H9 (cell line): ENCODE data around the gene NPAS3. TPM values are rescaled to one million over a fixed set of nuclear protein-coding genes. Genes with fewer than 3 reads are reported as not detected.

Experiments
- DNase-seq: peaks from one replicate; pipeline ENCODE4 v3.0.0-alpha.2; 2017
- H2AFZ ChIP-seq: one replicate; pipeline ENCODE4 v1.6.1; 2013; ENCODE audit warnings: mild to moderate bottlenecking, low read length, control low read depth, moderate library complexity
- H2AK5ac ChIP-seq: 2 replicates; pipeline ENCODE4 v1.6.1; 2013; ENCODE audit warnings: low read length, control low read depth, mixed read lengths; ENCODE audit not compliant: insufficient read length
- H2BK120ac ChIP-seq: one replicate; pipeline ENCODE4 v1.6.1; 2013; ENCODE audit warnings: low read depth, mild to moderate bottlenecking, low read length, control low read depth, inconsistent platforms; ENCODE audit not compliant: poor library complexity, severe bottlenecking
- H2BK12ac ChIP-seq: 2 replicates; pipeline ENCODE4 v1.6.1; 2013; ENCODE audit warnings: low read length, control low read depth, mixed read lengths, low read depth; ENCODE audit not compliant: insufficient read length
- H2BK15ac ChIP-seq: 2 replicates; pipeline ENCODE4 v1.6.1; 2013; ENCODE audit warnings: low read depth, low read length, control low read depth
- H2BK20ac ChIP-seq: one replicate; pipeline ENCODE4 v1.6.1; 2013; ENCODE audit warnings: low read depth, mild to moderate bottlenecking, low read length, control low read depth, inconsistent platforms; ENCODE audit not compliant: poor library complexity, severe bottlenecking
- H2BK5ac ChIP-seq: 2 replicates; pipeline ENCODE4 v1.6.1; 2013; ENCODE audit warnings: low read length, control low read depth, mixed read lengths; ENCODE audit not compliant: insufficient read length
- H3K14ac ChIP-seq: 2 replicates; pipeline ENCODE4 v1.6.1; 2013; ENCODE audit warnings: low read length, control low read depth; ENCODE audit not compliant: insufficient read depth
- H3K18ac ChIP-seq: 2 replicates; pipeline ENCODE4 v1.6.1; 2013; ENCODE audit warnings: low read depth, mild to moderate bottlenecking, mixed read lengths, low read length, control low read depth; ENCODE audit not compliant: insufficient read length
- H3K23ac ChIP-seq: 2 replicates; pipeline ENCODE4 v1.6.1; 2013; ENCODE audit warnings: low read length, control low read depth, mixed read lengths, low read depth; ENCODE audit not compliant: insufficient read length
- H3K23me2 ChIP-seq: 2 replicates; pipeline ENCODE4 v1.6.1; 2013; ENCODE audit warnings: low read depth, mild to moderate bottlenecking, mixed read lengths, low read length, control low read depth; ENCODE audit not compliant: insufficient read length, poor library complexity, severe bottlenecking
- H3K27ac ChIP-seq: 2 replicates; pipeline ENCODE4 v1.5.1; 2013; ENCODE audit warnings: low read length, control low read depth, mixed read lengths, low read depth; ENCODE audit not compliant: insufficient read length
- H3K27me3 ChIP-seq: 2 replicates; pipeline ENCODE4 v1.6.1; 2013; ENCODE audit warnings: low read length, control low read depth, inconsistent platforms; ENCODE audit not compliant: insufficient read depth
- H3K4ac ChIP-seq: 2 replicates; pipeline ENCODE4 v1.6.1; 2013; ENCODE audit warnings: low read depth, mild to moderate bottlenecking, control low read depth, inconsistent platforms, low read length, moderate library complexity
- H3K4me1 ChIP-seq: 2 replicates; pipeline ENCODE4 v1.6.1; 2013; ENCODE audit warnings: low read length, control low read depth, inconsistent platforms; ENCODE audit not compliant: insufficient read depth
- H3K4me2 ChIP-seq: 2 replicates; pipeline ENCODE4 v1.6.1; 2013; ENCODE audit warnings: low read length, control low read depth, mixed read lengths; ENCODE audit not compliant: insufficient read length, insufficient read depth
- H3K56ac ChIP-seq: 2 replicates; pipeline ENCODE4 v1.6.1; 2013; ENCODE audit warnings: low read depth, mild to moderate bottlenecking, mixed read lengths, low read length, control low read depth; ENCODE audit not compliant: insufficient read length
- H3K79me1 ChIP-seq: 2 replicates; pipeline ENCODE4 v1.6.1; 2013; ENCODE audit warnings: low read depth, mild to moderate bottlenecking, moderate library complexity, low read length, control low read depth, inconsistent platforms; ENCODE audit not compliant: insufficient read depth, poor library complexity, severe bottlenecking
- H3K79me2 ChIP-seq: 2 replicates; pipeline ENCODE4 v1.6.1; 2013; ENCODE audit warnings: low read length, control low read depth, inconsistent platforms; ENCODE audit not compliant: insufficient read depth
- H3K9ac ChIP-seq: 2 replicates; pipeline ENCODE4 v1.6.1; 2013; ENCODE audit warnings: low read length, control low read depth, mixed read lengths; ENCODE audit not compliant: insufficient read length; ENCODE audit errors: extremely low read depth
- H3K9me3 ChIP-seq: one replicate; pipeline ENCODE4 v1.6.1; 2013; ENCODE audit warnings: low read depth, low read length, inconsistent platforms; ENCODE audit not compliant: control insufficient read depth
- H3T11ph ChIP-seq: one replicate; pipeline ENCODE4 v1.6.1; 2013; ENCODE audit warnings: mild to moderate bottlenecking, low read length, control low read depth, inconsistent platforms
- H4K20me1 ChIP-seq: one replicate; pipeline ENCODE4 v1.6.1; 2013; ENCODE audit not compliant: control insufficient read depth, insufficient read length, insufficient read depth
- H4K5ac ChIP-seq: 2 replicates; pipeline ENCODE4 v1.6.1; 2013; ENCODE audit warnings: low read depth, mild to moderate bottlenecking, mixed read lengths, low read length, control low read depth; ENCODE audit not compliant: insufficient read length
- H4K8ac ChIP-seq: replicated peaks from 2 replicates; pipeline ENCODE4 v1.6.1; 2013; ENCODE audit warnings: low read length, control low read depth, mixed read lengths, low read depth; ENCODE audit not compliant: insufficient read length
- H4K91ac ChIP-seq: 2 replicates; pipeline ENCODE4 v1.6.1; 2013; ENCODE audit warnings: low read depth, mild to moderate bottlenecking, moderate library complexity, mixed read lengths, low read length, control low read depth; ENCODE audit not compliant: insufficient read length
- H3K27ac Mint-ChIP-seq, 3 experiments: 2 replicates in 2 of 3; 3 replicates in 1 of 3; pipeline ENCODE4 v1.8.0; 2020 to 2021; ENCODE audit warnings: mixed read lengths in 3 of 3, mild to moderate bottlenecking in 1 of 3, moderate library complexity in 1 of 3
- H3K27me3 Mint-ChIP-seq: 2 replicates; pipeline ENCODE4 v1.8.0; 2021; ENCODE audit warnings: low read depth, mild to moderate bottlenecking, moderate library complexity, mixed read lengths
- H3K36me3 Mint-ChIP-seq, 3 experiments: 2 replicates in 2 of 3; 3 replicates in 1 of 3; pipeline ENCODE4 v1.8.0; 2020 to 2021; ENCODE audit warnings: low read depth in 3 of 3, mixed read lengths in 3 of 3; ENCODE audit not compliant: insufficient read depth in 1 of 3
- H3K4me1 Mint-ChIP-seq, 2 experiments: 2 replicates each; pipeline ENCODE4 v1.8.0; 2020; ENCODE audit warnings: mixed read lengths in 2 of 2
- H3K4me3 Mint-ChIP-seq, 2 experiments: 2 replicates in 1 of 2; 3 replicates in 1 of 2; pipeline ENCODE4 v1.8.0; 2020 to 2021; ENCODE audit warnings: mild to moderate bottlenecking in 2 of 2, mixed read lengths in 2 of 2, moderate library complexity in 1 of 2
- H3K9me3 Mint-ChIP-seq, 2 experiments: 2 replicates in 1 of 2; 3 replicates in 1 of 2; pipeline ENCODE4 v1.8.0; 2020; ENCODE audit warnings: mild to moderate bottlenecking in 2 of 2, mixed read lengths in 2 of 2, moderate library complexity in 1 of 2
- WGBS: extraction: QIAGEN DNeasy Blood & Tissue Kit; methylation state at CpG from one replicate; pipeline ENCODE4 v1.1.7; 2013; ENCODE audit warnings: missing lambda C conversion rate, low lambda C conversion rate, mixed read lengths; ENCODE audit not compliant: insufficient read length; ENCODE audit errors: extremely low coverage; 5-methylcytosine and 5-hydroxymethylcytosine counted together
- total RNA-seq: library from RNA; stranded (reverse); gene quantifications from 2 replicates; pipeline ENCODE4 v1.2.1, GENCODE V29; 2021
- TF ChIP-seq, protein P1 (sequence below): fragments of 200-600 bp; sonication (generic); conservative IDR thresholded peaks from 3 replicates; pipeline ENCODE4 v1.8.0; 2021; ENCODE audit warnings: antibody characterized with exemption, mild to moderate bottlenecking

NPAS3 gene
- total RNA-seq, 1 experiment from 2014 or later: 0.17 TPM

GRCh38 chr14:33834466-33835260 is 896.0 kb downstream of the NPAS3 start:
- H3K9me3 Mint-ChIP-seq: peaks cover 7 to 11% of the 10 kb centered on the region in 2 experiments; a peak in 3 of 5 replicates
- H3K27me3 ChIP-seq: no peaks in the 10 kb centered on the region
- no peak overlapping the region for H3K27ac ChIP-seq
- H3K36me3 Mint-ChIP-seq: peaks cover 0 to 6% (median 0%) of the 10 kb centered on the region in 3 experiments; a peak in 2 of 7 replicates
- H2AK5ac ChIP-seq: no peak overlapping the region
- no peak overlapping the region for H3K14ac ChIP-seq
- H2BK15ac ChIP-seq: no peak overlapping the region
- no peak overlapping the region for H3K56ac ChIP-seq
- no peaks in the 10 kb centered on the region for H3K23me2 ChIP-seq
- H2BK120ac ChIP-seq: no peak overlapping the region
- no peak overlapping the region for H3K4me2 ChIP-seq
- no peak overlapping the region for H4K8ac ChIP-seq
- H4K5ac ChIP-seq: no peak overlapping the region
- no peak overlapping the region for H3K4ac ChIP-seq
- no peak overlapping the region for H4K91ac ChIP-seq
- H3K27me3 Mint-ChIP-seq: no peaks in the 10 kb centered on the region
- no peak overlapping the region for H3K27ac Mint-ChIP-seq
- H2BK20ac ChIP-seq: no peak overlapping the region
- no peak overlapping the region for H3K4me3 Mint-ChIP-seq
- no peak overlapping the region for H3T11ph ChIP-seq
- H3K4me1 Mint-ChIP-seq: peaks cover 15 to 18% of the 10 kb centered on the region in 2 experiments
- WGBS: no CpG with 5 or more reads among the region's 8 CpGs
- H3K9ac ChIP-seq: no peak overlapping the region
- no peaks in the 10 kb centered on the region for H4K20me1 ChIP-seq
- H3K79me2 ChIP-seq: no peaks in the 10 kb centered on the region
- H3K18ac ChIP-seq: no peak overlapping the region
- no peak for DNase-seq
- no peak overlapping the region for H3K23ac ChIP-seq
- H3K9me3 ChIP-seq: no peaks in the 10 kb centered on the region
- no peaks in the 10 kb centered on the region for H3K79me1 ChIP-seq
- H2BK12ac ChIP-seq: no peak overlapping the region
- H3K4me1 ChIP-seq: peaks cover 10% of the 10 kb centered on the region; the same call in 1 of the 2 replicates
- no peak overlapping the region for H2BK5ac ChIP-seq
- TF ChIP-seq, protein P1, sequence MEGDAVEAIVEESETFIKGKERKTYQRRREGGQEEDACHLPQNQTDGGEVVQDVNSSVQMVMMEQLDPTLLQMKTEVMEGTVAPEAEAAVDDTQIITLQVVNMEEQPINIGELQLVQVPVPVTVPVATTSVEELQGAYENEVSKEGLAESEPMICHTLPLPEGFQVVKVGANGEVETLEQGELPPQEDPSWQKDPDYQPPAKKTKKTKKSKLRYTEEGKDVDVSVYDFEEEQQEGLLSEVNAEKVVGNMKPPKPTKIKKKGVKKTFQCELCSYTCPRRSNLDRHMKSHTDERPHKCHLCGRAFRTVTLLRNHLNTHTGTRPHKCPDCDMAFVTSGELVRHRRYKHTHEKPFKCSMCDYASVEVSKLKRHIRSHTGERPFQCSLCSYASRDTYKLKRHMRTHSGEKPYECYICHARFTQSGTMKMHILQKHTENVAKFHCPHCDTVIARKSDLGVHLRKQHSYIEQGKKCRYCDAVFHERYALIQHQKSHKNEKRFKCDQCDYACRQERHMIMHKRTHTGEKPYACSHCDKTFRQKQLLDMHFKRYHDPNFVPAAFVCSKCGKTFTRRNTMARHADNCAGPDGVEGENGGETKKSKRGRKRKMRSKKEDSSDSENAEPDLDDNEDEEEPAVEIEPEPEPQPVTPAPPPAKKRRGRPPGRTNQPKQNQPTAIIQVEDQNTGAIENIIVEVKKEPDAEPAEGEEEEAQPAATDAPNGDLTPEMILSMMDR: no peak
- no peak overlapping the region for H2AFZ ChIP-seq
